CD14-positive monocyte (primary cell): ENCODE results near the gene GSTM2. TPM values are rescaled to one million over a fixed set of nuclear protein-coding genes. Genes with fewer than 3 reads are reported as not detected.

Experiments
- DNase-seq, 3 donors: peaks; one replicate each; pipeline ENCODE4 v3.0.0-alpha.2; 2011 to 2022
- H2AFZ ChIP-seq: 2 replicates; pipeline ENCODE4 v1.6.0; 2012; ENCODE audit warnings: mild to moderate bottlenecking, low read depth, low read length, inconsistent platforms; ENCODE audit not compliant: insufficient read depth, poor library complexity, severe bottlenecking
- H3K27ac ChIP-seq, 2 donors: 1 replicate in 1 of 2; 2 replicates in 1 of 2; pipeline ENCODE4 v1.5.1; 2012 to 2013; ENCODE audit warnings: low read length in 2 of 2, control low read depth in 1 of 2, inconsistent platforms in 1 of 2, low read depth in 1 of 2, mild to moderate bottlenecking in 1 of 2
- H3K27me3 ChIP-seq, 2 donors: one replicate each; pipeline versions ENCODE4 v1.6.0 to v1.6.1; 2011 to 2013; ENCODE audit warnings: low read length in 2 of 2; ENCODE audit not compliant: control insufficient read depth in 2 of 2, insufficient read depth in 2 of 2
- H3K36me3 ChIP-seq, 2 donors: replicated peaks in 1 of 2; 1 replicate in 1 of 2; 2 replicates in 1 of 2; pipeline versions ENCODE4 v1.5.1 to v1.6.1; 2012 to 2013; ENCODE audit warnings: low read length in 2 of 2, control low read depth in 1 of 2, inconsistent platforms in 1 of 2, mild to moderate bottlenecking in 1 of 2; ENCODE audit not compliant: insufficient read depth in 2 of 2, control insufficient read depth in 1 of 2
- H3K4me1 ChIP-seq, 2 donors: 1 replicate in 1 of 2; 2 replicates in 1 of 2; pipeline versions ENCODE4 v1.5.1 to v1.6.1; 2012 to 2013; ENCODE audit warnings: low read length in 2 of 2, control low read depth in 1 of 2, inconsistent platforms in 1 of 2, mild to moderate bottlenecking in 1 of 2, moderate library complexity in 1 of 2; ENCODE audit not compliant: insufficient read depth in 2 of 2, control insufficient read depth in 1 of 2
- H3K4me2 ChIP-seq: replicated peaks from 2 replicates; pipeline ENCODE3; 2012; ENCODE audit warnings: low read length, moderate library complexity, mild to moderate bottlenecking; ENCODE audit not compliant: poor library complexity, severe bottlenecking; ENCODE audit errors: extremely low read depth
- H3K4me3 ChIP-seq, 3 experiments: fragments of 200-600 bp in 1 of 3; sonication (generic) in 1 of 3; replicated peaks in 1 of 3; 1 replicate in 2 of 3; 2 replicates in 1 of 3; pipeline ENCODE4 v1.5.1; 2011 to 2013; ENCODE audit warnings: low read length in 3 of 3, mild to moderate bottlenecking in 3 of 3, control low read depth in 2 of 3, low read depth in 2 of 3, inconsistent platforms in 1 of 3, moderate library complexity in 1 of 3
- H3K79me2 ChIP-seq: 2 replicates; pipeline ENCODE4 v1.6.0; 2012; ENCODE audit warnings: mild to moderate bottlenecking, control low read depth, inconsistent platforms, low read length, moderate library complexity; ENCODE audit not compliant: insufficient read depth
- H3K9ac ChIP-seq: 2 replicates; pipeline ENCODE4 v1.6.0; 2017; ENCODE audit warnings: low read length, mild to moderate bottlenecking; ENCODE audit not compliant: insufficient read depth, poor library complexity, severe bottlenecking
- H3K9me3 ChIP-seq, 2 donors: replicated peaks in 1 of 2; 1 replicate in 1 of 2; 2 replicates in 1 of 2; pipeline versions ENCODE4 v1.5.1 to v1.6.1; 2012 to 2013; ENCODE audit warnings: low read length in 2 of 2, control low read depth in 1 of 2; ENCODE audit not compliant: control insufficient read depth in 1 of 2, insufficient read depth in 1 of 2
- H4K20me1 ChIP-seq: 2 replicates; pipeline ENCODE4 v1.6.0; 2012; ENCODE audit warnings: mild to moderate bottlenecking, low read length, control low read depth, moderate library complexity; ENCODE audit not compliant: insufficient read depth
- H3K27ac Mint-ChIP-seq, 7 donors: one replicate each; pipeline ENCODE4 v1.8.0; 2020; ENCODE audit warnings: mild to moderate bottlenecking in 7 of 7, mixed read lengths in 7 of 7, moderate library complexity in 6 of 7, inconsistent platforms in 2 of 7
- H3K27me3 Mint-ChIP-seq, 3 donors: one replicate each; pipeline ENCODE4 v1.8.0; 2021 to 2022; ENCODE audit warnings: low read depth in 3 of 3, mild to moderate bottlenecking in 3 of 3, mixed read lengths in 3 of 3, moderate library complexity in 3 of 3, inconsistent platforms in 1 of 3
- H3K36me3 Mint-ChIP-seq, 2 donors: one replicate each; pipeline ENCODE4 v1.8.0; 2020; ENCODE audit warnings: mixed read lengths in 2 of 2, inconsistent platforms in 1 of 2, mild to moderate bottlenecking in 1 of 2
- H3K4me1 Mint-ChIP-seq: one replicate; pipeline ENCODE4 v1.8.0; 2020; ENCODE audit warnings: mild to moderate bottlenecking, mixed read lengths
- H3K4me3 Mint-ChIP-seq, 2 donors: one replicate each; pipeline ENCODE4 v1.8.0; 2020; ENCODE audit warnings: mild to moderate bottlenecking in 2 of 2, mixed read lengths in 2 of 2, moderate library complexity in 1 of 2
- H3K9me3 Mint-ChIP-seq, 7 donors: one replicate each; pipeline ENCODE4 v1.8.0; 2020 to 2022; ENCODE audit warnings: mixed read lengths in 7 of 7, mild to moderate bottlenecking in 6 of 7, moderate library complexity in 6 of 7, inconsistent platforms in 2 of 7
- CTCF ChIP-seq: fragments of 200-600 bp; IDR thresholded peaks from one replicate; pipeline ENCODE4 v1.8.0; 2022; ENCODE audit warnings: antibody characterized with exemption, mild to moderate bottlenecking
- WGBS: methylation state at CpG from one replicate; pipeline ENCODE4 v1.1.5; 2013; ENCODE audit warnings: missing lambda C conversion rate; ENCODE audit not compliant: insufficient coverage; 5-methylcytosine and 5-hydroxymethylcytosine counted together
- intact Hi-C, 2 donors: fragments of 100-400 bp; cut with micrococcal nuclease; formaldehyde crosslinking; loops; one replicate each; pipeline versions ENCODE4 v1.15.0 to v1.15.1; 2023
- polyA plus RNA-seq, 3 donors: library from polyadenylated mRNA; depleted of rRNA in 1 of 3; unstranded in 2 of 3; stranded (reverse) in 1 of 3; fragments of 300-500 nt in 2 of 3; fragments of >200 nt in 1 of 3; fragmentation: Illumina TruSeq in 2 of 3; gene quantifications; 1 replicate in 2 of 3; 2 replicates in 1 of 3; pipeline ENCODE4 v1.2.3, GENCODE V29; 2012 to 2021

The GSTM2 gene
- polyA plus RNA-seq, 3 donors = 1.5 to 12.0 (median 6.3) TPM

GRCh38 chr1:109628540-109629321 lies 39.1 kb upstream of the GSTM2 start:
- Histone ChIP-seq H4K20me1 (peaks cover 89% of the 10 kb centered on the region), H3K27ac (no peak overlapping the region), H3K9ac (no peak overlapping the region), H3K4me3 (no peak overlapping the region), H3K9me3 (no peaks in the 10 kb centered on the region), H2AFZ (no peak overlapping the region), H3K4me1 (peaks cover 11 to 14% of the 10 kb centered on the region in 2 donors), H3K27me3 (no peaks in the 10 kb centered on the region), H3K4me2 (no peak overlapping the region), H3K79me2 (peaks cover 19% of the 10 kb centered on the region), H3K36me3 (peaks cover 71 to 77% of the 10 kb centered on the region in 2 donors)
- H3K27ac Mint-ChIP-seq = peak overlapping the region in 3 of 7 donors; percentile 40 to 59 (median 54)
- peaks cover 0 to 3% (median 0%) of the 10 kb centered on the region in 3 donors for H3K27me3 Mint-ChIP-seq
- intact Hi-C loops = no loop called here
- H3K4me3 Mint-ChIP-seq = no peak overlapping the region
- peaks cover 0 to 2% (median 0%) of the 10 kb centered on the region in 7 donors for H3K9me3 Mint-ChIP-seq
- H3K36me3 Mint-ChIP-seq = peaks cover 68 to 75% of the 10 kb centered on the region in 2 donors
- DNase-seq = peak in 1 of 3 donors; percentile 3
- no peak for TF ChIP-seq CTCF
- H3K4me1 Mint-ChIP-seq = peaks cover 16% of the 10 kb centered on the region
- 96% methylated on average over 14 of the region's 23 CpGs for WGBS

- Histone ChIP-seq H3K9me3 (no peaks in the 10 kb centered on the region), H3K4me1 (peaks cover 9 to 12% of the 10 kb centered on the region in 2 donors), H4K20me1 (peaks cover 81% of the 10 kb centered on the region), H3K79me2 (peaks cover 11% of the 10 kb centered on the region), H3K27me3 (no peaks in the 10 kb centered on the region), H3K4me3 (no peak overlapping the region), H3K4me2 (no peak overlapping the region), H3K27ac (no peak overlapping the region), H3K36me3 (peaks cover 71 to 77% of the 10 kb centered on the region in 2 donors), H3K9ac (no peak overlapping the region), H2AFZ (no peak overlapping the region)
- Mint-ChIP-seq H3K4me1 (peaks cover 13% of the 10 kb centered on the region), H3K36me3 (peaks cover 68 to 75% of the 10 kb centered on the region in 2 donors), H3K4me3 (no peak overlapping the region), H3K27ac (peak overlapping the region in 5 of 7 donors; percentile 15 to 77 (median 41)), H3K9me3 (peaks cover 0 to 2% (median 0%) of the 10 kb centered on the region in 7 donors), H3K27me3 (peaks cover 0 to 5% (median 4%) of the 10 kb centered on the region in 3 donors)
- intact Hi-C loops = no loop called here
- WGBS = 82% methylated on average over 8 of the region's 10 CpGs
- DNase-seq = no peak
- TF ChIP-seq CTCF = no peak
Observed at GRCh38 chr1:109629372-109630030, 38.4 kb upstream of the GSTM2 start.
